GM12878 (cell line): ENCODE data around the gene CIAO1.

Experiments
- CBX5 ChIP-seq: sonication (generic); IDR thresholded peaks from 2 replicates; pipeline ENCODE4 v1.6.1; 2016; ENCODE audit warnings: low read depth, moderate library complexity, mild to moderate bottlenecking, inconsistent platforms
- HDAC6 ChIP-seq: fragments of 200-600 bp; sonication (generic); IDR thresholded peaks from one replicate; pipeline ENCODE4 v1.8.0; 2017; ENCODE audit warnings: antibody characterized with exemption; ENCODE audit not compliant: unreplicated experiment
- MYC ChIP-seq: IDR thresholded peaks from 2 replicates; pipeline ENCODE4 v1.6.1; 2011; ENCODE audit warnings: mild to moderate bottlenecking, low read length, moderate library complexity, inconsistent platforms; ENCODE audit not compliant: insufficient read depth, insufficient replicate concordance, insufficient read length, severe bottlenecking
- NRF1 ChIP-seq: conservative IDR thresholded peaks from 2 replicates; pipeline ENCODE4 v1.6.1; 2011; ENCODE audit warnings: mild to moderate bottlenecking, low read depth, low read length, improper control_type of control experiment
- POLR2A ChIP-seq: IDR thresholded peaks from 2 replicates; pipeline ENCODE4 v1.6.1; 2011; ENCODE audit warnings: low read depth, mild to moderate bottlenecking, low read length
- POLR2AphosphoS2 ChIP-seq: IDR thresholded peaks from 2 replicates; pipeline ENCODE4 v1.6.1; 2011; ENCODE audit warnings: low read depth, mild to moderate bottlenecking, low read length, improper control_type of control experiment, moderate library complexity
- SRF ChIP-seq, 2 experiments: IDR thresholded peaks; 2 replicates each; pipeline ENCODE4 v1.6.1; 2011; ENCODE audit warnings: low read depth in 2 of 2, low read length in 2 of 2, mild to moderate bottlenecking in 1 of 2, moderate library complexity in 1 of 2
- TAF1 ChIP-seq: IDR thresholded peaks from 2 replicates; pipeline ENCODE4 v1.6.1; 2011; ENCODE audit warnings: mild to moderate bottlenecking, low read depth, low read length, borderline replicate concordance
- TF ChIP-seq, protein P1 (sequence below): fragments of 450-650 bp; IDR thresholded peaks from 2 replicates; pipeline ENCODE4 v1.6.1; 2017; ENCODE audit warnings: mild to moderate bottlenecking, low read depth, inconsistent platforms; ENCODE audit not compliant: poor library complexity, severe bottlenecking

GRCh38 chr2:96265349-96265839 lies 631 bp upstream of the CIAO1 start:
- TF ChIP-seq CBX5 (no peak), TAF1 (no peak), POLR2AphosphoS2 (no peak), NRF1 (no peak), HDAC6 (no peak), POLR2A (no peak), MYC (no peak), SRF (IDR thresholded peaks at IDR 0.05; ENCODE audit: low read depth in 2 of 2, low read length in 2 of 2) (no peak)
- TF ChIP-seq, protein P1, sequence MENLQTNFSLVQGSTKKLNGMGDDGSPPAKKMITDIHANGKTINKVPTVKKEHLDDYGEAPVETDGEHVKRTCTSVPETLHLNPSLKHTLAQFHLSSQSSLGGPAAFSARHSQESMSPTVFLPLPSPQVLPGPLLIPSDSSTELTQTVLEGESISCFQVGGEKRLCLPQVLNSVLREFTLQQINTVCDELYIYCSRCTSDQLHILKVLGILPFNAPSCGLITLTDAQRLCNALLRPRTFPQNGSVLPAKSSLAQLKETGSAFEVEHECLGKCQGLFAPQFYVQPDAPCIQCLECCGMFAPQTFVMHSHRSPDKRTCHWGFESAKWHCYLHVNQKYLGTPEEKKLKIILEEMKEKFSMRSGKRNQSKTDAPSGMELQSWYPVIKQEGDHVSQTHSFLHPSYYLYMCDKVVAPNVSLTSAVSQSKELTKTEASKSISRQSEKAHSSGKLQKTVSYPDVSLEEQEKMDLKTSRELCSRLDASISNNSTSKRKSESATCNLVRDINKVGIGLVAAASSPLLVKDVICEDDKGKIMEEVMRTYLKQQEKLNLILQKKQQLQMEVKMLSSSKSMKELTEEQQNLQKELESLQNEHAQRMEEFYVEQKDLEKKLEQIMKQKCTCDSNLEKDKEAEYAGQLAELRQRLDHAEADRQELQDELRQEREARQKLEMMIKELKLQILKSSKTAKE = no peak
